ENCODE measurements around the gene ZBTB5.

The ZBTB5 gene

GRCh38 chr9:37422289-37423104 lies 42.8 kb downstream of the ZBTB5 start, which contains the start of gene GRHPR:
TSS of gene GRHPR (plus strand) at chr9:37422696. CDS start at chr9:37422751, 55 bp downstream.
- DNase-seq = peak; percentile 87 to 88

- DNase-seq = no peak
Observed at GRCh38 chr9:37421914-37422288, 43.3 kb downstream of the ZBTB5 start.

- DNase-seq = no peak
Observed at GRCh38 chr9:37420271-37421215, 44.7 kb downstream of the ZBTB5 start.

- DNase-seq = no peak
Observed at GRCh38 chr9:37419204-37419603, 46.0 kb downstream of the ZBTB5 start.

GRCh38 chr9:37417857-37418618 lies 47.2 kb downstream of the ZBTB5 start:
- no peak for DNase-seq

GRCh38 chr9:37417252-37417803 lies 47.9 kb downstream of the ZBTB5 start:
- no peak for DNase-seq

GRCh38 chr9:37415011-37415719 lies 50.1 kb downstream of the ZBTB5 start:
- DNase-seq = peak; percentile 70 to 76

- DNase-seq = no peak
Observed at GRCh38 chr9:37414503-37414943, 50.7 kb downstream of the ZBTB5 start.

- DNase-seq = no peak
Observed at GRCh38 chr9:37413311-37413710, 51.9 kb downstream of the ZBTB5 start.

GRCh38 chr9:37412431-37413151 lies 52.7 kb downstream of the ZBTB5 start:
- DNase-seq = no peak

- DNase-seq = no peak
Observed at GRCh38 chr9:37410969-37411785, 54.1 kb downstream of the ZBTB5 start.

- no peak for DNase-seq
Observed at GRCh38 chr9:37410354-37410861, 54.8 kb downstream of the ZBTB5 start.

- DNase-seq = peak; percentile 57 to 61
Observed at GRCh38 chr9:37408933-37409710, 56.1 kb downstream of the ZBTB5 start.

GRCh38 chr9:37407468-37407867 lies 57.8 kb downstream of the ZBTB5 start:
- no peak for DNase-seq

- no peak for DNase-seq
Observed at GRCh38 chr9:37406603-37407401, 58.4 kb downstream of the ZBTB5 start.

GRCh38 chr9:37405764-37406380 lies 59.4 kb downstream of the ZBTB5 start:
- DNase-seq = no peak

- no peak for DNase-seq
Observed at GRCh38 chr9:37405350-37405749, 59.9 kb downstream of the ZBTB5 start.

GRCh38 chr9:37404590-37404989 lies 60.7 kb downstream of the ZBTB5 start:
- DNase-seq = no peak
